Measurements from ENCODE around the gene MGAT4B. TPM values are rescaled to one million over a fixed set of nuclear protein-coding genes. Genes with fewer than 3 reads are reported as not detected.
A peak's percentile ranks its signal among the peaks of the same experiment; 100 is the strongest.

Gene MGAT4B
- polyA plus RNA-seq, 3 donors = 12.4 to 151 (median 14.3) TPM

DNA sequence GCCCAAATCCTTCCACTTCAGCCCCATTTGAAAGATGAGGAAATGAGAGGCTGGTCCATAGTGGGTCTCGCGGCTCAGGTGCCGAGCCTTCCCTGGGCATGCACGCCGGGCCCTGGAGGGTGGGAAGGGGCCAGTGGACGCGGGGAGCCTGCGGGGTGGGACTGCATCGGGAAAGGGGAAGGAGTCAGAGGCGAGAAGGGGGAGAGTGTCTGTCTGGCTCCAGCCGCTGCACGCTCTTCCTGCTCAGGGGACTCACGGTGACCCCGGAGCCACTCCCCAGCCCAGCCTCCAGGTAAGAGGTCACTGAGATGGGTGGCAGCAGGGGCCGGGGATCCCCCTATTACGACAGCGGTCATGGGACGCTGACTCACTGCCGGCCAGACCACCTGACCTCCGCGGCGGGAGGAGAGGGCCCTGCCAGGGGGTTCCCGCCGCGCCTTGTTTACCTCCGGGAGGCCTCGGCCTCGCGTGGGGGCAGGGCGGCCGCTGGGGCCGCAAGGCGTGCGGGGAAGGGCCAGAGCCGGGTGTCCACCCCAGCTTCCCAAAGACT lies 12.2 kb upstream of the MGAT4B start:
- Mint-ChIP-seq H3K27ac (peak overlapping the region; percentile 89 to 96 (median 95)), H3K4me3 (peak overlapping the region; percentile 78 to 82), H3K9me3 (peaks cover 0 to 3% (median 0%) of the 10 kb centered on the region in 7 donors), H3K27me3 (ENCODE audit: low read depth in 3 of 3) (peaks cover 9 to 18% (median 18%) of the 10 kb centered on the region in 3 donors), H3K36me3 (peaks cover 25 to 30% of the 10 kb centered on the region in 2 donors), H3K4me1 (peaks cover 49% of the 10 kb centered on the region)
- H3K9me3 ChIP-seq (replicated peaks in 1 of 2; ENCODE audit: control insufficient read depth in 1 of 2, insufficient read depth in 1 of 2, low read length in 2 of 2) = no peaks in the 10 kb centered on the region
- peak; percentile 96 to 99 (median 99) for DNase-seq
- peaks cover 31% of the 10 kb centered on the region for H4K20me1 ChIP-seq (ENCODE audit: insufficient read depth, low read length)
- peak overlapping the region; percentile 90 to 98 for H3K27ac ChIP-seq (ENCODE audit: low read depth in 1 of 2, low read length in 2 of 2)
- H3K79me2 ChIP-seq (ENCODE audit: insufficient read depth, low read length) = peaks cover 36% of the 10 kb centered on the region
- H3K4me1 ChIP-seq (ENCODE audit: control insufficient read depth in 1 of 2, insufficient read depth in 2 of 2, low read length in 2 of 2) = peaks cover 51 to 63% of the 10 kb centered on the region in 2 donors
- no peaks in the 10 kb centered on the region for H3K27me3 ChIP-seq (ENCODE audit: control insufficient read depth in 2 of 2, insufficient read depth in 2 of 2, low read length in 2 of 2)
- TF ChIP-seq, protein P1, sequence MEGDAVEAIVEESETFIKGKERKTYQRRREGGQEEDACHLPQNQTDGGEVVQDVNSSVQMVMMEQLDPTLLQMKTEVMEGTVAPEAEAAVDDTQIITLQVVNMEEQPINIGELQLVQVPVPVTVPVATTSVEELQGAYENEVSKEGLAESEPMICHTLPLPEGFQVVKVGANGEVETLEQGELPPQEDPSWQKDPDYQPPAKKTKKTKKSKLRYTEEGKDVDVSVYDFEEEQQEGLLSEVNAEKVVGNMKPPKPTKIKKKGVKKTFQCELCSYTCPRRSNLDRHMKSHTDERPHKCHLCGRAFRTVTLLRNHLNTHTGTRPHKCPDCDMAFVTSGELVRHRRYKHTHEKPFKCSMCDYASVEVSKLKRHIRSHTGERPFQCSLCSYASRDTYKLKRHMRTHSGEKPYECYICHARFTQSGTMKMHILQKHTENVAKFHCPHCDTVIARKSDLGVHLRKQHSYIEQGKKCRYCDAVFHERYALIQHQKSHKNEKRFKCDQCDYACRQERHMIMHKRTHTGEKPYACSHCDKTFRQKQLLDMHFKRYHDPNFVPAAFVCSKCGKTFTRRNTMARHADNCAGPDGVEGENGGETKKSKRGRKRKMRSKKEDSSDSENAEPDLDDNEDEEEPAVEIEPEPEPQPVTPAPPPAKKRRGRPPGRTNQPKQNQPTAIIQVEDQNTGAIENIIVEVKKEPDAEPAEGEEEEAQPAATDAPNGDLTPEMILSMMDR (IDR thresholded peaks at IDR 0.05) = no peak
- H3K36me3 ChIP-seq (replicated peaks in 1 of 2; ENCODE audit: control insufficient read depth in 1 of 2, insufficient read depth in 2 of 2, low read length in 2 of 2) = peaks cover 14 to 15% of the 10 kb centered on the region in 2 donors
- intact Hi-C loops (cut with micrococcal nuclease) = loop anchor here in 1 of 2 donors (1.0 kb wide), 1 partner anchor 120 kb away; no protein-coding TSS in a partner anchor
- peak overlapping the region; percentile 59 for H2AFZ ChIP-seq (ENCODE audit: insufficient read depth, low read depth, low read length, poor library complexity, severe bottlenecking)
- peak overlapping the region; percentile 100 for H3K9ac ChIP-seq (ENCODE audit: insufficient read depth, low read length, poor library complexity, severe bottlenecking)
- WGBS (ENCODE audit: insufficient coverage) = 0% methylated on average over 20 of the region's 35 CpGs
- H3K4me2 ChIP-seq (replicated peaks; ENCODE audit: extremely low read depth, low read length, poor library complexity, severe bottlenecking) = peak overlapping the region; percentile 96
- peak overlapping the region in 2 of 3 experiments; percentile 35 to 99 for H3K4me3 ChIP-seq (replicated peaks in 1 of 3; ENCODE audit: low read depth in 2 of 3, low read length in 3 of 3)

DNA sequence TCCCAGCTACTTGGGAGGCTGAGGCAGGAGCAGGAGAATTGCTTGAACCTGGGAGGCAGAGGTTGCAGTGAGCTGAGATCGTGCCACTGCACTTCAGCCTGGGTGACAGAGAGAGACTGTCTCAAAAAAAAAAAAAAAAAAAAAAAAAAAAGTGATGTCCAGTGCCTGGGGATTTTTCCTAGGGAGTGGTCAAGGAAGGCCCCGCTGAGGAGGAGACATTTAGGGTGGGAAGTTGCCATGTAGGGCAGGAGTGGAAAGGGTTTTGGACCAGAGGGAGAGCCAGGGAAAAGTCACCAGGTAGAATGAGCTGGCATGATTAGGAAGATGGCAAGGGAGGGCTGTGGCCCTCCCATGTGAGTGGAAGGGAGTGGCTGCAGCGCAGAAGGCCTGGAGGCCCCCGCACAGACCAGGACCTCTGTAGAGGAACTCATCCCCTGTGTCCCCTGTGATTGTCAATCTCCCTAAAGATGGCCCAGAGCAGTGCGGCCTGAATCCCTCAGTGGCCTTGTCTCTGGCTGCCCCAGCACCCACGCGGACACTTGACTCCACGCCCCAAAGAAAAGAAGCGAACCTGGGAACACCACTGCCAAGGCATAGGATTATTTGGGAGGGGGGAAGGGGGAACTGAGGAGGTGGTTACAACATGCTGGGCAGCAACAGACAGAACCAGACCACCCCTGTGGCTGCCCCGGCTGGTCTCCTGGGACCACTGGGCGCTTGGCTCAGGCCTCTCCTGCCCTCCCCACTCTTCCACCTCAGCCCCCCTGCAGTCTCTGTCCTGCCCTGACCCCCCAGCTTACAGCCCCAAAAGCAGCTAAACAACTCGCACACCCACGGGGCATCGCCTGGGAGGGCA lies 11.5 kb upstream of the MGAT4B start:
- H3K4me3 ChIP-seq (replicated peaks in 1 of 3; ENCODE audit: low read depth in 2 of 3, low read length in 3 of 3) = peak overlapping the region in 2 of 3 experiments; percentile 35 to 99
- H3K36me3 Mint-ChIP-seq = peaks cover 25 to 30% of the 10 kb centered on the region in 2 donors
- H3K4me3 Mint-ChIP-seq = peak overlapping the region; percentile 71 to 82
- H3K4me1 Mint-ChIP-seq = peaks cover 46% of the 10 kb centered on the region
- H2AFZ ChIP-seq (ENCODE audit: insufficient read depth, low read depth, low read length, poor library complexity, severe bottlenecking) = peak overlapping the region; percentile 59
- peak overlapping the region; percentile 96 for H3K4me2 ChIP-seq (replicated peaks; ENCODE audit: extremely low read depth, low read length, poor library complexity, severe bottlenecking)
- TF ChIP-seq, protein P1 (IDR thresholded peaks at IDR 0.05) = no peak
- peaks cover 29% of the 10 kb centered on the region for H3K79me2 ChIP-seq (ENCODE audit: insufficient read depth, low read length)
- DNase-seq = peak in 1 of 3 donors; percentile 41
- H3K27ac ChIP-seq (ENCODE audit: low read depth in 1 of 2, low read length in 2 of 2) = peak overlapping the region; percentile 77 to 98
- H3K36me3 ChIP-seq (replicated peaks in 1 of 2; ENCODE audit: control insufficient read depth in 1 of 2, insufficient read depth in 2 of 2, low read length in 2 of 2) = peaks cover 8 to 10% of the 10 kb centered on the region in 2 donors
- H3K27me3 Mint-ChIP-seq (ENCODE audit: low read depth in 3 of 3) = peaks cover 9 to 18% (median 16%) of the 10 kb centered on the region in 3 donors
- no peaks in the 10 kb centered on the region for H3K27me3 ChIP-seq (ENCODE audit: control insufficient read depth in 2 of 2, insufficient read depth in 2 of 2, low read length in 2 of 2)
- H3K9me3 Mint-ChIP-seq = peaks cover 0 to 3% (median 0%) of the 10 kb centered on the region in 7 donors
- no peaks in the 10 kb centered on the region for H3K9me3 ChIP-seq (replicated peaks in 1 of 2; ENCODE audit: control insufficient read depth in 1 of 2, insufficient read depth in 1 of 2, low read length in 2 of 2)
- peak overlapping the region; percentile 89 to 96 (median 95) for H3K27ac Mint-ChIP-seq
- 72% methylated on average over 5 of the region's 14 CpGs for WGBS (ENCODE audit: insufficient coverage)
- peak overlapping the region; percentile 100 for H3K9ac ChIP-seq (ENCODE audit: insufficient read depth, low read length, poor library complexity, severe bottlenecking)
- peaks cover 24% of the 10 kb centered on the region for H4K20me1 ChIP-seq (ENCODE audit: insufficient read depth, low read length)
- intact Hi-C loops (cut with micrococcal nuclease) = no loop called here
- peaks cover 51 to 59% of the 10 kb centered on the region in 2 donors for H3K4me1 ChIP-seq (ENCODE audit: control insufficient read depth in 1 of 2, insufficient read depth in 2 of 2, low read length in 2 of 2)
